Pancreas (tissue), 10 donors: ENCODE data around the gene DMAC1. TPM values are rescaled to one million over a fixed set of nuclear protein-coding genes. Genes with fewer than 3 reads are reported as not detected.

Source experiments
- ATAC-seq, 4 donors: fragments of 200-7000 bp; cut with Tn5 transposase; one replicate each; pipeline versions ENCODE4 v1.8.0 to v1.9.1; 2020; ENCODE audit warnings: mild to moderate bottlenecking in 4 of 4, moderate library complexity in 4 of 4
- DNase-seq, 6 donors: peaks; one replicate each; pipeline ENCODE4 v3.0.0-alpha.2; 2020
- FAIRE-seq: peaks from 2 replicates; lab custom pipeline; 2012; peaks lifted over from hg19 to GRCh38; lab: Jason Lieb, UNC
- H3K27ac ChIP-seq, 4 donors: fragments of 200-600 bp; sonication (generic); 1 replicate in 3 of 4; 2 replicates in 1 of 4; pipeline versions ENCODE4 v1.5.0 to v1.8.0; 2020
- H3K27me3 ChIP-seq, 4 donors: fragments of 200-600 bp; one replicate each; pipeline ENCODE4 v1.8.0; 2021
- H3K36me3 ChIP-seq, 3 donors: fragments of 200-600 bp; sonication (generic) in 1 of 3; one replicate each; pipeline versions ENCODE4 v1.5.0 to v1.8.0; 2020 to 2021
- H3K4me1 ChIP-seq, 3 donors: fragments of 200-600 bp; one replicate each; pipeline ENCODE4 v1.8.0; 2021
- H3K4me3 ChIP-seq, 4 donors: fragments of 200-600 bp; sonication (generic) in 2 of 4; one replicate each; pipeline versions ENCODE4 v1.5.0 to v1.8.0; 2020 to 2021
- H3K9me3 ChIP-seq, 4 donors: fragments of 200-600 bp; one replicate each; pipeline ENCODE4 v1.8.0; 2021
- WGBS, 2 donors: extraction: QIAGEN DNeasy Blood & Tissue Kit; methylation state at CpG; one replicate each; pipeline ENCODE4 v1.1.7; 2013; 5-methylcytosine and 5-hydroxymethylcytosine counted together
- intact Hi-C, 3 donors: fragments of 100-400 bp; cut with DNase I; formaldehyde crosslinking; loops; one replicate each; pipeline versions ENCODE4 v1.11.1 to v1.14.2; 2022
- polyA plus RNA-seq, 2 donors: library from polyadenylated mRNA; stranded (reverse); fragments of 200-250 nt; gene quantifications; one replicate each; pipeline ENCODE4 v1.2.3, GENCODE V29; 2013
- total RNA-seq, 6 donors: library from RNA; stranded (reverse); fragmentation: NEBNext Ultra II Directional in 4 of 6; extraction: Animal tissue kit (Norgen Biotek cat#: 25700) in 4 of 6; gene quantifications; one replicate each; pipeline versions ENCODE4 v1.2.1 to v1.2.4, GENCODE V29; 2021 to 2023
- TF ChIP-seq, protein P1 (sequence below), 4 donors: fragments of 200-600 bp; sonication (generic) in 3 of 4; IDR thresholded peaks; one replicate each; pipeline versions ENCODE4 v1.5.0 to v1.8.0; 2021; ENCODE audit warnings: antibody characterized with exemption in 4 of 4
- donor health status: healthy with polysubstance abuse.
- donor health status: DM: no; HTN: no; CAD: no; lungs with moderate emphysema.
- donor health status: DM: no; HTN: no; CAD: no.
- donor health status: control.
- donor health status: control.
- donor health status: Bipolar disorder and iron deficiency.
- donor health status: DM: yes; HTN: yes; CAD: no.
- donor health status: DM: no; HTN: no; CAD: no.
- donor health status: DM: no; HTN: no; CAD: no.
- donor health status: DM: yes; HTN: yes; CAD: no.

Gene DMAC1, protein sequence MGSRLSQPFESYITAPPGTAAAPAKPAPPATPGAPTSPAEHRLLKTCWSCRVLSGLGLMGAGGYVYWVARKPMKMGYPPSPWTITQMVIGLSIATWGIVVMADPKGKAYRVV
- total RNA-seq: 10 to 100 TPM in 5 of 6 donors, 1 to 10 TPM in 1; 8.8 to 23.4 (median 17.3) TPM
- 1 to 10 TPM; 4.3 to 8.0 TPM for polyA plus RNA-seq

DNA sequence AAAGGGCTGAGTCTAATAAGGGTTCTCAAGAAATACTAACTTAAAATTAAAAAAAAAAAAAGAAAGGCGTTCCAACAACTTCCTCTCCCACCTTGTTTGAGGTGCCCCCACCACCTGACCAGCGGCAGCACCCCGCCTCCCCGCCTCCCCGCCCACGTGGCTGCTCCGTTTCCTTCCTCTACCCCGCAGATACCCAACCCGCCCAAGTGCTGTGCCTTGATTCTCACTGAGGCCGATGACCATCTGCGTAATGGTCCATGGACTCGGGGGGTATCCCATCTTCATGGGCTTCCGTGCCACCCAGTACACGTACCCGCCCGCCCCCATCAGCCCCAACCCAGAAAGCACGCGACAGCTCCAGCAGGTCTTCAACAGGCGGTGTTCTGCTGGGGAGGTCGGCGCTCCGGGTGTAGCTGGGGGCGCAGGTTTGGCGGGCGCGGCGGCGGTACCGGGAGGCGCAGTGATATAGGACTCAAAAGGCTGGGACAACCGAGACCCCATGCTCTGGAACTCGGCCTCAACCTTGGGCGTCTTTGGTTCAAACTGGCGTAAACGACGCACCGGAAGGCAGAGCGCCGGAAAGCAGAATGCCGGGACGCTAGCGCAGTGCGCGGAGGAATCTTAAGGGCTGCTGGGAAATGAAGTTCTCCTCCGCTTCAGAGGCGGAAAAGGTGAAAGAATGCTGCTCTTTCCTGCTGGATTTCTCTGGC lies at the start of gene DMAC1:
DMAC1 (minus strand) TSS at position 545 of the 710 bp plus-strand sequence; CDS start at position 501, 44 bp downstream.
- intact Hi-C loops: no loop called here

DNA sequence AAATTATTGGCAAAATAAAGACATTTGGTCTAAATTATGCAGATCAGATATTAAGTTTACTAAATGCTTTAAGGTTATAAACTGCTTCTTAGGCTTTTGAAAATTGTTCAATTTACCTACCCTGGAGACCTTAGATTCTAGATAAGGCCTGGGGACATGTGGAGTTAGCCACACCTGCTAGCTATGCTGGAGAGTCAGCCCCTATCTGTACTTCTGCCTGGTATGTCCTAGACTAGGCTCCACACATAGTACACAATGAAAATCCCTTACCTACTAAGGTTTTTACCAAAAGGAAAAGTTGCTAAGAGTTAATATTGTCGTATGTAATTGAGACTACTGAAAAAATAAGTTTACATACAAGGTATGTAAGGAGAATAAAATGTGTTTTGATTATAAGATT lies 49.8 kb upstream of the DMAC1 start:
- Histone ChIP-seq H3K36me3 (no peaks in the 10 kb centered on the region), H3K4me3 (no peak overlapping the region), H3K9me3 (no peaks in the 10 kb centered on the region), H3K4me1 (no peaks in the 10 kb centered on the region), H3K27ac (no peak overlapping the region), H3K27me3 (no peaks in the 10 kb centered on the region)
- DNase-seq (no peak), ATAC-seq (no peak), FAIRE-seq (no peak)
- 60 to 62% methylated on average over 1 of the region's 1 CpG for WGBS, 2 donors
- TF ChIP-seq, protein P1, sequence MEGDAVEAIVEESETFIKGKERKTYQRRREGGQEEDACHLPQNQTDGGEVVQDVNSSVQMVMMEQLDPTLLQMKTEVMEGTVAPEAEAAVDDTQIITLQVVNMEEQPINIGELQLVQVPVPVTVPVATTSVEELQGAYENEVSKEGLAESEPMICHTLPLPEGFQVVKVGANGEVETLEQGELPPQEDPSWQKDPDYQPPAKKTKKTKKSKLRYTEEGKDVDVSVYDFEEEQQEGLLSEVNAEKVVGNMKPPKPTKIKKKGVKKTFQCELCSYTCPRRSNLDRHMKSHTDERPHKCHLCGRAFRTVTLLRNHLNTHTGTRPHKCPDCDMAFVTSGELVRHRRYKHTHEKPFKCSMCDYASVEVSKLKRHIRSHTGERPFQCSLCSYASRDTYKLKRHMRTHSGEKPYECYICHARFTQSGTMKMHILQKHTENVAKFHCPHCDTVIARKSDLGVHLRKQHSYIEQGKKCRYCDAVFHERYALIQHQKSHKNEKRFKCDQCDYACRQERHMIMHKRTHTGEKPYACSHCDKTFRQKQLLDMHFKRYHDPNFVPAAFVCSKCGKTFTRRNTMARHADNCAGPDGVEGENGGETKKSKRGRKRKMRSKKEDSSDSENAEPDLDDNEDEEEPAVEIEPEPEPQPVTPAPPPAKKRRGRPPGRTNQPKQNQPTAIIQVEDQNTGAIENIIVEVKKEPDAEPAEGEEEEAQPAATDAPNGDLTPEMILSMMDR (IDR thresholded peaks at IDR 0.05): no peak
- intact Hi-C loops: no loop called here

More for the DNA sequence above, at the start of gene DMAC1:
- 0% methylated on average over 46 of the region's 46 CpGs for WGBS, 2 donors
- Histone ChIP-seq H3K36me3 (peaks cover 0 to 16% (median 0%) of the 10 kb centered on the region in 3 donors), H3K27me3 (no peaks in the 10 kb centered on the region), H3K4me3 (peak within 1 kb of the TSS; percentile 63 to 84 (median 76)), H3K27ac (peak within 1 kb of the TSS; percentile 40 to 81 (median 69)), H3K4me1 (peaks cover 0 to 14% (median 5%) of the 10 kb centered on the region in 3 donors), H3K9me3 (no peaks in the 10 kb centered on the region)
- FAIRE-seq: no peak
- ATAC-seq: peak; percentile 98 to 100 (median 99)
- TF ChIP-seq, protein P1 (IDR thresholded peaks at IDR 0.05): no peak
- DNase-seq: peak; percentile 69 to 84 (median 80)

DNA sequence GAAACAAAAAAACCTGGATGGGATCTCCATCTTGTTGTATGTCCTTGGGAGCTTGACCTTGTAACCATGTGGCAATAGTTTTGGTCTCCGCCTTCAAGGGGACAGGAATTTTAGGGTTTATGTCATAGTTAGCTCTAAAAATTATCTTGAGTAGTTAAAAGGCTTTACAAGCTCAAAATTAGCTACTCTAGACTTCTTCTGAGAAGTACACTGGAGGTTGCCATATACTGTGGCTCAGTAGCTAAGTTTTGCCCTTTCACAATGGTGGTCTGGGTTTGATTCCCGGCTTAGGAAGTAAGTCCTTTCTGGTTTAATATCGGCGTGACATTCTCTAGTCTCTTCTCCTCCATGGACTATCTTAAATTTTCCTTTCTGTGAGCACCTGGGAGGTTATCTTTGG lies 48.9 kb upstream of the DMAC1 start:
- Histone ChIP-seq H3K36me3 (no peaks in the 10 kb centered on the region), H3K27ac (no peak overlapping the region), H3K4me3 (no peak overlapping the region), H3K4me1 (no peaks in the 10 kb centered on the region), H3K27me3 (no peaks in the 10 kb centered on the region), H3K9me3 (no peaks in the 10 kb centered on the region)
- WGBS, 2 donors: 90 to 91% methylated on average over 4 of the region's 4 CpGs
- TF ChIP-seq, protein P1 (IDR thresholded peaks at IDR 0.05): no peak
- DNase-seq (no peak), FAIRE-seq (no peak), ATAC-seq (no peak)
- intact Hi-C loops: no loop called here

DNA sequence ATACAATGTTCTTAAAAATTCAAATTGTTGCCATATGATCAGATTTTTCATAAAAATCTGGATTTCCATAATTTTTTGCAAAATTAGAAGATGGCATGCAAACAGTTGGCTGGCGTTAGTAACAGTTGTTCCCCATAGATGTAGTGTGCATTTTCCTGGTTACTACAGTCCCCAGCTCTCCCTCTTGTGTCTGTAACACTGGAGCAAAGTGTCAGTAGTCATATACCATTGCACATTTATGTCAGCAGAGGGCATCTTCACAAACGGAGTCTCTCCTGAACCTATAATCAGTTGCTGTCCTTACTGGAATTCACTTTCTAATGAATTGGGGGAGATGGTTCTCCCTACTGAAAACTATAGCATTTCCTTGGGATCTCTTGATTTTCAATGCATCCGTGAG lies 44.7 kb upstream of the DMAC1 start:
- FAIRE-seq: no peak
- Histone ChIP-seq H3K27ac (no peak overlapping the region), H3K4me3 (no peak overlapping the region), H3K9me3 (no peaks in the 10 kb centered on the region), H3K27me3 (no peaks in the 10 kb centered on the region), H3K36me3 (no peaks in the 10 kb centered on the region), H3K4me1 (no peaks in the 10 kb centered on the region)
- intact Hi-C loops: no loop called here
- WGBS, 2 donors: 34 to 42% methylated on average over 3 of the region's 3 CpGs
- ATAC-seq: peak in 3 of 4 donors; percentile 60 to 70 (median 67)
- TF ChIP-seq, protein P1 (IDR thresholded peaks at IDR 0.05): no peak
- DNase-seq: no peak

DNA sequence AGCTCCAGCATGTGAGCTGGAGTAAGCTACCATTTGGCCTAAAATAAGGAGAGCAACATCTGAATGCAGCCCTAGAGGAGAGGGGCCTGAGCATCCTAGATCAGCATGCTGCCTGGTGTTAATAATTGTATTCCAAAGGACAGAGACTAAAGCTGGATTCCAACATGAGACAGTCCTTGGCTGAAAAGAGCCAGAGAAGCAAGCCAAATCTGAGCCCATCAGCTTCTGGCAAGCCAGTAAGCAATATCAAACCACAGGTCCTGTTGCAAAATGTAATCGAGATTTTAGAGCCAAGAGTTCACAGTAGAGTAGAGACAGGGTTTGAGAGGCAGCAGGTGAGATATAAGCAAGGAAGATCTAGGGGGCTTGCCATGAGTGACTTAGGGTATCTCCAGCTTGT lies 42.3 kb upstream of the DMAC1 start:
- no peaks in the 10 kb centered on the region for H3K9me3 ChIP-seq
- 59 to 73% methylated on average over 1 of the region's 1 CpG for WGBS, 2 donors
- FAIRE-seq (no peak), ATAC-seq (no peak), DNase-seq (no peak)
- H3K27ac ChIP-seq: no peak overlapping the region
- no peaks in the 10 kb centered on the region for H3K27me3 ChIP-seq
- intact Hi-C loops: no loop called here
- H3K36me3 ChIP-seq: no peaks in the 10 kb centered on the region
- H3K4me3 ChIP-seq: no peak overlapping the region
- TF ChIP-seq, protein P1 (IDR thresholded peaks at IDR 0.05): no peak
- H3K4me1 ChIP-seq: no peaks in the 10 kb centered on the region
